ENCODE measurements around the gene TMEM175.

TMEM175 gene

GRCh38 chr4:954211-955020 lies 22.2 kb downstream of the TMEM175 start:
- Histone ChIP-seq H3K4me1 (ENCODE audit: insufficient read depth, low read length, poor library complexity, severe bottlenecking) (no peaks in the 10 kb centered on the region), H3K79me2 (ENCODE audit: insufficient read depth, low read length) (no peaks in the 10 kb centered on the region), H4K20me1 (ENCODE audit: insufficient read depth, low read length, poor library complexity, severe bottlenecking) (no peaks in the 10 kb centered on the region), H3K36me3 (ENCODE audit: insufficient read depth, low read length) (no peaks in the 10 kb centered on the region), H3K9me3 (ENCODE audit: insufficient read depth, low read depth, low read length) (no peaks in the 10 kb centered on the region), H3F3A (ENCODE audit: low read depth) (no peaks in the 10 kb centered on the region), H3K9ac (ENCODE audit: low read depth, low read length, poor library complexity, severe bottlenecking) (no peak overlapping the region), H3K4me3 (ENCODE audit: low read length, poor library complexity, severe bottlenecking) (no peak overlapping the region), H2AFZ (ENCODE audit: low read length) (no peak overlapping the region), H3K9me2 (replicated peaks; ENCODE audit: low read depth, low read length) (no peaks in the 10 kb centered on the region), H3K27me3 (ENCODE audit: insufficient read depth, low read length, poor library complexity, severe bottlenecking) (no peaks in the 10 kb centered on the region), H3K4me2 (ENCODE audit: low read depth, low read length, poor library complexity, severe bottlenecking) (no peak overlapping the region)
- TF ChIP-seq EZH2phosphoT487 (IDR thresholded peaks at IDR 0.05; ENCODE audit: borderline replicate concordance) (no peak), CTCF (conservative IDR thresholded peaks at IDR 0.05; ENCODE audit: low read length) (no peak)

- H3K79me2 ChIP-seq (ENCODE audit: insufficient read depth, low read length): no peaks in the 10 kb centered on the region
- H3K9me2 ChIP-seq (replicated peaks; ENCODE audit: low read depth, low read length): no peaks in the 10 kb centered on the region
- no peak for TF ChIP-seq EZH2phosphoT487 (IDR thresholded peaks at IDR 0.05; ENCODE audit: borderline replicate concordance)
- no peak for TF ChIP-seq CTCF (conservative IDR thresholded peaks at IDR 0.05; ENCODE audit: low read length)
- no peaks in the 10 kb centered on the region for H3F3A ChIP-seq (ENCODE audit: low read depth)
- no peak overlapping the region for H3K4me3 ChIP-seq (ENCODE audit: low read length, poor library complexity, severe bottlenecking)
- no peaks in the 10 kb centered on the region for H3K4me1 ChIP-seq (ENCODE audit: insufficient read depth, low read length, poor library complexity, severe bottlenecking)
- no peaks in the 10 kb centered on the region for H3K36me3 ChIP-seq (ENCODE audit: insufficient read depth, low read length)
- no peaks in the 10 kb centered on the region for H3K9me3 ChIP-seq (ENCODE audit: insufficient read depth, low read depth, low read length)
- no peaks in the 10 kb centered on the region for H3K27me3 ChIP-seq (ENCODE audit: insufficient read depth, low read length, poor library complexity, severe bottlenecking)
- no peak overlapping the region for H2AFZ ChIP-seq (ENCODE audit: low read length)
- no peak overlapping the region for H3K4me2 ChIP-seq (ENCODE audit: low read depth, low read length, poor library complexity, severe bottlenecking)
- no peak overlapping the region for H3K9ac ChIP-seq (ENCODE audit: low read depth, low read length, poor library complexity, severe bottlenecking)
- H4K20me1 ChIP-seq (ENCODE audit: insufficient read depth, low read length, poor library complexity, severe bottlenecking): no peaks in the 10 kb centered on the region
These were observed 23.1 kb downstream of the TMEM175 start for GRCh38 chr4:955161-955921.

- TF ChIP-seq EZH2phosphoT487 (IDR thresholded peaks at IDR 0.05; ENCODE audit: borderline replicate concordance) (no peak), CTCF (conservative IDR thresholded peaks at IDR 0.05; ENCODE audit: low read length) (no peak)
- Histone ChIP-seq H2AFZ (ENCODE audit: low read length) (no peak overlapping the region), H3K27me3 (ENCODE audit: insufficient read depth, low read length, poor library complexity, severe bottlenecking) (no peaks in the 10 kb centered on the region), H3K4me1 (ENCODE audit: insufficient read depth, low read length, poor library complexity, severe bottlenecking) (no peaks in the 10 kb centered on the region), H3K4me3 (ENCODE audit: low read length, poor library complexity, severe bottlenecking) (no peak overlapping the region), H3K9ac (ENCODE audit: low read depth, low read length, poor library complexity, severe bottlenecking) (no peak overlapping the region), H3K36me3 (ENCODE audit: insufficient read depth, low read length) (no peaks in the 10 kb centered on the region), H3F3A (ENCODE audit: low read depth) (no peaks in the 10 kb centered on the region), H3K79me2 (ENCODE audit: insufficient read depth, low read length) (no peaks in the 10 kb centered on the region), H3K4me2 (ENCODE audit: low read depth, low read length, poor library complexity, severe bottlenecking) (no peak overlapping the region), H3K9me2 (replicated peaks; ENCODE audit: low read depth, low read length) (no peaks in the 10 kb centered on the region), H4K20me1 (ENCODE audit: insufficient read depth, low read length, poor library complexity, severe bottlenecking) (no peaks in the 10 kb centered on the region), H3K9me3 (ENCODE audit: insufficient read depth, low read depth, low read length) (no peaks in the 10 kb centered on the region)
These were observed 23.7 kb downstream of the TMEM175 start for GRCh38 chr4:955931-956381.

Measured in Loucy (cell line).